HG03045 (cell line): ENCODE measurements around the gene TMEM243.
"Not testable (repeated sequence)": the region's sequence is repeated elsewhere in the genome, so short reads cannot be mapped to it uniquely, and the experiment has no call there.

Source experiments
- ATAC-seq: cut with Tn5 transposase; IDR thresholded peaks from one replicate; pipeline ENCODE4 v1.9.1; 2021; ENCODE audit warnings: mild to moderate bottlenecking, moderate library complexity; ENCODE audit not compliant: unreplicated experiment

TMEM243 gene

DNA sequence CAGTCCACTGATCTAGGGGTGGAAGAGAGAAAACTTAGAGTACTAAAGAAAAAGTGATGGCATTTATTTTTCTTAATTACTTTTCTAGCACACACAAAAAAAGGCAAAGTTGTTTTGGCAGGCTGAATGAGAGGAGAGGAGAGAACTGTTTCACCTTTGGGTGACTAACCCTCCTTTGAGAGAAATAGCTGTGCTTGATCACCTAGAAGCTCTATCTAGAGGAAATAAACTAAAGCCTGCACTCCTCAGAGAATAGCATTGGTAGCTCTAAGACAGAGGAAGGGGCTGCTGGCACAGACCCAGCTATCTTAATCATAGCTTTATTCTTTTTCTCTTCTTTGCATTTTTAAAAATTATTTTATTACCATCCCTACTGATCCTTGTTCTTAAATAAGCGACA is 6.3 kb downstream of the TMEM243 start:
- no peak for ATAC-seq

DNA sequence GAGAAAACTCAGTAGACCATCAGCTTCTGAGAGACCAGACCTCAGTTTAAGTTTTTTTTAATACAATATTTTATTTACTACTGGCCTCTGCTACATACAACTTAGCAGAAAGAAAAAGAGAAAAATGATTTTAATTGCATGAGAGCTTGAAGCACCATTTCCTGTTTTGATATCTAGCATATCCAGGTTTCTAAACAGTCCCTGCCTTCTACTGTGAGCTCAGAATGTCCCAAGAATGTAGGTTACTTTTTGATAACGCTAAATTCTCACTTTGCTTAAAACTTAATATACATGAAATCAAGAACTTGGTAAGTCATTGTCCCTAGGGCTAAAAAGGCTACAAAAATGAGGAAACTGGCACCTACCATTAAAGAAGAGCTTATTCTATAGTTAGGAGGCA is 7.0 kb downstream of the TMEM243 start:
- ATAC-seq, result no peak

DNA sequence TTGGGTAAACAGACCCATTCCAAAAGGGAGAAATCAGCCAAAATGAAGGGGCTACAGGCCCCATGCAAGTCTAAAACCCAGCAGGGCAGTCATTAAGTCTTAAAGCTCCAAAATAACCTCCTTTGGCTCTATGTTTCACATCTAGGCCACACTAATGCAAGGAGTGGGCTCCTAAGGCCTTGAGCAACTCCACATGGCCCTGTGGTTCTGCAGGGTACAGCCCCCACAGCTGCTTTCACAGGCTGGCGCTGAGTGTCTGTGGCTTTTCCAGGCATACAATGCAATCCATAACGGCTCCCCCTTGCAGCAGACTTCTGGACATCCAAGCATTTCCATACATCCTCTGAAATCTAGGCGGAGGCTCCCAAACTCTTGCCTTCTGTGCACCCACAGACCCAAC is 9.0 kb downstream of the TMEM243 start:
- no peak for ATAC-seq

DNA sequence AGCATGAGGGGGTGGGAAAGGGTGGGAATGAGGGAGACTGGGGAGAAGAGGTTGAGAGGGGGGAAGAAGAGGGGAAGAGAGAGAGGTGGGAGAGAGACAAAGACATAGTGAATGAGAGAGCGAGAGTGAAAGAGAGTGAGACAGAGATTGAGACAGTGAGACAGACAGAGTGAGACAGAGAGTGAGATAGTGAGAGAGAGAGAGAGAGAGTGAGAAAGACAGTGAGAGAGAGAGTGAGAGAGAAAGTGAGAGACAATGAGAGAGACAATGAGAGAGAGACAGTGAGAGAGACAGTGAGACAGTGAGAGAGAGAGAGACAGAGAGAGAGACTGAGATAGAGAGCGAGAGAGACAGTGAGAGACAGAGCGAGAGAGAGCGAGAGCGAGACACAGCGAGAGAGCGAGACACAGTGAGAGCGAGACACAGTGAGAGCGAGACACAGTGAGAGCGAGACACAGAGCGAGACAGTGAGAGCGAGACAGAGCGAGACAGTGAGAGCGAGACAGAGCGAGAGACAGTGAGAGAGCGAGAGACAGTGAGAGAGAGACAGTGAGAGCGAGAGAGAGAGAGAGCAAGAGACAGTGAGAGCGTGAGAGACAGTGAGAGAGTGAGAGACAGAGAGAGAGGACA is 10.1 kb downstream of the TMEM243 start:
- ATAC-seq, result no peak

DNA sequence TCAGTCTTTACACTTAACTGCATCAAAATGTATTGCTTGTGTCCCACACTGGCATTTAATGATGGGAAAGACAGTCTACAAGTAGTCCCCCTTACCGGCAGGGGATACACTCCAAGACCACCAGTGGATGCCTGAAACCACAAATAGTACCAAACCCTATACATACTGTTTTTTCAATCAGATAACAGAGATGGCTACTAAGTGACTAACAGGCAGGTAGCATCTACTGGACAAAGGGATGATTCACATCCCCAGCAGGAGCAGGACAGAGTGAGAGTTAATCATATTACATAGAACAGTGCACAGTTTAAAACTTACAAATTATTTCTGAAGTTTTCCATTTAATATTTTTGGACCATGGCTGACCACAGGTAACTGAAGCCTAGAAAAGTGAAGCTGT is 13.2 kb downstream of the TMEM243 start:
- no peak for ATAC-seq

DNA sequence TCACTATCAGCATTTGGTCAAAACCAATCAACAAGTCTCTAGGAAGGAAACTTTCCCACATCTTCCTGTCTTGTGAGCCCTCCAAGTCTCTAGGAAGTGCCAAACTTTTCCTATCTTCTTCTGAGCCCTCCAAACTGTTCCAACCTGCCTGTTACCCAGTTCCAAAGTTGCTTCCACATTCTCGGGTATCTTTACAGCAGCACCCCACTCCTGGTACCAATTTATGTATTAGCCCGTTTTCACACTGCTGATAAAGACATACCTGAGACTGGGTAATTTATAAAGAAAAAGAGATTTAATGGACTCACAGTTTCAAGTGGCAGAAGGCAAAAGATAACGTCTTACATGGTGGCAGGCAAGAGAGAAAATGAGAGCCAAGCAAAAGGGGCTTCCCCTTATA is 13.8 kb downstream of the TMEM243 start:
- ATAC-seq, result not testable (repeated sequence)

DNA sequence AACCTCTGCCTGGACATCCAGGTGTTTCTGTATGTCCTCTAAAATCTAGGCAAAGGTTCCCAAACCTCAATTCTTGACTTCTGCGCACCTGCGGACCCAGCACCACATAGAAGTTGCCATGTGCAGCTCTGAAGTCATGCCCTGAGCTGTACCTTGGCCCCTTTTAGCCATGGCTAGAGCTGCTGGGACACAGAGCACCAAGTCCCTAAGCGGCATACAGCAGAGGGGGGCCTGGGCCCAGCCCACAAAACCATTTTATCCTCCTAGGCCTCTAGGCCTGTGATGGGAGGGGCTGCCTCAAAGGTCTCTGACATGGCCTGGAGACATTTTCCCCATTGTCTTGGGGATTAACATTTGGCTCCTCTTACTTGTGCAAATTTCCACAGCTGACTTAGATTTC is 14.6 kb downstream of the TMEM243 start:
- ATAC-seq, result no peak

DNA sequence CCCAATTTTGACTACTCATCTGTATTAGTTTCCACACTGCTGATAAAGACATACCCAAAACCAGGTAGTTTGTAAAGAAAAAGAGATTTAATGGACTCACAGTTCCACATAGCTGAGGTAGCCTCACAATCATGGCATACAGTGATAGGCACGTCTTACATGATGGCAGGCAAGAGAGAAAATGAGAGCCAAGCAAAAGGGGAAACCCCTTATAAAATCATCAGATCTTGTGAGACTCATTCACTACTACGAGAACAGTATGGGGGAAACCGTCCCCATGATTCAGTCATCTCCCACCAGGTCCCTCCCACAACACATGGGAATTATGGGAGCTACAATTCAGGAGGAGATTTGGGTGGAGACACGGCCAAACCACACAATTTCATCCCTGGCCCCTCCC is 15.6 kb downstream of the TMEM243 start:
- not testable (repeated sequence) for ATAC-seq

DNA sequence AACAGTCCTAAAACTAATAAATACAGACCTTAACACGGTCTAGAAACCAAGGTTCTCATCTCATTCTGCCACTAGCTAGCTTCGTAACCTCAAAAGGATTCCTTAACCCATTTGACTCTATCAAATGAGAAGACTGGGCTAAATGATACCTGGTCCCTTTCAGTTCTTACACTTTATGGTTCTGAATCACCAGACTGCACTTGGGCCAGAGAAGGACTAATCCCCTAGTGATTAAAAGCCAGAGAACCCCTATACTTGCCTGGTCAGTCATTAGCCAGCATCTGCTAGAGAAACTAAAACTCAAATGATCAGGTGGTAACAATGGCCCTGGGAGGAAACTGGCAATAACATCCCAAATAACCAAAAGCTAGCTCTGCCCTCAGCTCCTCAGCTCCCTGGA is 16.8 kb downstream of the TMEM243 start:
- no peak for ATAC-seq

DNA sequence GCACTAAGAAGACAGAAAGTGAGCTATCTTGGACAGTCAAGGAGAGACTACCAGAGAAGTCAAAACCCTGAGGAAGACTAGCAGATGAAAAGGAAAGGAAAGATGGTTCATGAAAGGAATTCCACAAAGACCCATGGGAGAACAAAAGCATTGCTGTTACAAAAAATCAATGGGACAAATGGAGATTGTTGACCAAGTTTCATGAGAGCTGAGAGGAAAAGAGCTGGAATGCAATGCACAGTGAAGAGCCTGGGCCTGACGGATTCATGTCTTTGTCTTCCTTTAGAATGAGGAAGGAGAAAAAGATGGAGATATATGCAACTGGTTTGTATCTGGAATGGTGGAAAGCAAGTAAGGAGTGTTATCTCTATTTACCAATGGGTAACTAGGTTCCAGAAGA is 17.3 kb downstream of the TMEM243 start:
- no peak for ATAC-seq

DNA sequence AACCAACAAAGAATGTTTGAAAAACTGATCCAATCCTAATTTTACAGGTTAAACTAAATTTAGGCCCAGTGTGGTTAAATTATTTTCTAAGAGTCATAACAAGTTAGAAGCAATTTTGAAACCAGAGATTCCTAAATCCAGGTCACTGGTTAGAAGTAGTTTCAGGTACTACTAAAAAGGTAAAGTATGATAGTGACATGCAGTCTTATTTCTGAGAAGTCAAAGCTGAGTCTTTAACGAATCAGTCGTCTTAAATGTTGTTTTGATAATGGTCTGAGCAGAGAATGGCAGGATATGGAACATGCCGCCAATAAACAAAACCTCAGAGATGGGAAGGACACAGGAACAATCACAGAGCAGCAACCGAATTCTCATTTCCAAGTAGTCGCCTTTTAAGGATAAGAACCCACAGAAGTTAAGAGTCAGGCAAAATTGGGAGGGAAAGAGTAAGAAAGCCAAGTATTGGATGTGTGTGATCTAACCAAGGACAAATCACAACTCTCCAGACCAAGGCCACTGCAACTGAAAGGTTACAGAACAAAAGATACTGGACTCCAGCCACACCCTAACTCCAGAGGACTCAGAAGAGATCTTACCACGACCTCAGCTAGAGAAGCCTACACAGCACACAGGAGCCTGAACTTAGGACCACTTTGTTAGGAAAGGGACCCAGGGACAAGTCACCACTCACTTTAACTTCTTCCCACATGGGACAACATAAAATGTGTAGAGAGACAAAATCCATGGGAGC is 19.7 kb downstream of the TMEM243 start:
- no peak for ATAC-seq

DNA sequence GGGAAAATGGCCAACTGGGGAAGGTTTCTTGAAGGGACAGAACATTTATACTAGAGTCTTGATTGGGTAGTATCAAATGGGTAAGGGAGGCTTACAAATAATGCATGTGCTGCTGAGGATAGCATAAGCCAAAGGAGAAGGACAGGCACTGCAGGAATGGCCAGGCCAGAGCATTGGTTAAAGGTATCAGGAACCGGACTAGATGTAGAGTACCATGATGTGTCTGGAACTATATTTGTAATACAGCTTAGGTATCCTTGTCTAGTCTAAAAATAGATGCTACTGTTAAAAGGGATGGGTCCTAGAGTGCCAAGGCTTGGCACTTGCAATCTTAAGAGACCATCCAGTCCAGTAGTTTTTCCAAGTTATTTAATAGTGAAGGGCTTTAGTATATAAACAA is 20.3 kb downstream of the TMEM243 start:
- no peak for ATAC-seq

DNA sequence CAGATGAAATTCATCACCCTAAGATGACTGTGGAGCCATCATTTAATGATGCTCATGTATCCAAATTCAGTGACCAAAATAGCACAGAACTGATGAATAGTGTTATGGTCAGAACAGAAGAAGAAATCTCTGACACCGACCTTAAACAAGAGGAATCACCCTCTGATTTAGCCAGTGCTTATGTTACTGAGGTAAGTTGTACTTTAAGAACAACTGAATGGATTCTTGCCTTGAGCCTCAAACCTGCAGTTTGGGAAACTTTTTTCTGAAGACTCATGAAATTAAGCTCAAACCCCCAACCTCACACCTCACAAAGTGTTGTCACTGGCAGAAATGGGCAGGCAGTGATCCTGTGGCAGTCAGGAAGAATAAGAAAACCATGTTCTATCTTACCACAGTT is 25.6 kb downstream of the TMEM243 start:
- ATAC-seq, result no peak

DNA sequence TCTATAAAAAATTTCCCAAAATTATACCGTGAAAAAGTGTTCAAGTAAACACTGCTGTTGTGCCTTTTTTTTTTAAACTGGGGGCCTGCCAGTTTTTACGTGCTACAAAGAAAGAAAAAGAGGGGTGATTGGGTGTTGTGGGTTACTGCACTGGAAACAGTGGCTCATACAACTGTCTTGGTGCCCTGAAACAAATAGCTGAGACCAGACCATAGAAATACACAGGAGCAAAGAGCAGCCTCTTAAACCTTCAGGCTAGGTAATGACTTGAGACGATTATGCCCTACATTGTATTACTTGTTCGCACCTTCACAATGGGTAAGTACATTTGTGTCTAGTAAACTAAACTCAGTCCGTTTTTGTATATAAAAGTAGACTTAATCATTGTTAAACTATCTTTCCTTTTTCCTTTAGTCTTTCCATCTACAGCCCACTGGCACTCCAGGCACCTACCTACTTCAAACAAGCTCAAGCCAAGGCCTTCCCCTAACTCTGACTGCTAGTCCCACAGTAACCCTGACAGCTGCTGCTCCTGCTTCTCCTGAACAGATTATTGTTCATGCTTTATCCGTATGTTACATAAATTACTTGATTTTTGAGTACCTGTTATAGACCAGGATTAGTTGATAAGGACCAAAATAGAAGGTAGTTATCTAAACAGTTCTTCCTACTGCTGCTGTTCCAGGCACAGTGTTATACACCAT is 26.6 kb downstream of the TMEM243 start:
- no peak for ATAC-seq

DNA sequence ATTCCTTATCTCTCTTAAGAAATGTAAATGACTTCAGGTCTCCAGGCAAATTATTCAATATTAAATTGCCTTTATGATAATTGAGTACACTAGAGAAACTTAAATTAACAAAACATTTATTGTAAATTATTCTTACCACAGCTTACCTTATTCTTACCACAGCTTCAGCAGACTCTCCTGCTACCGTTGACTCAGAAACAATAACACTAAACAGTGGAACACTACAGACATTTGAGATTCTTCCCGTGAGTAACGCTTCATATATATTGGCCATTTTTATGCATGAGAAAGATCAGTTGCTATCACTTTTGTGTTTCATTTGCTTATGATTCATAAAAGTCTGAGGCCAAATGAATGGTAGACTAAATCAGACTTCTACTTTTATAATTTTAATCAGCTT is 28.7 kb downstream of the TMEM243 start:
- no peak for ATAC-seq

DNA sequence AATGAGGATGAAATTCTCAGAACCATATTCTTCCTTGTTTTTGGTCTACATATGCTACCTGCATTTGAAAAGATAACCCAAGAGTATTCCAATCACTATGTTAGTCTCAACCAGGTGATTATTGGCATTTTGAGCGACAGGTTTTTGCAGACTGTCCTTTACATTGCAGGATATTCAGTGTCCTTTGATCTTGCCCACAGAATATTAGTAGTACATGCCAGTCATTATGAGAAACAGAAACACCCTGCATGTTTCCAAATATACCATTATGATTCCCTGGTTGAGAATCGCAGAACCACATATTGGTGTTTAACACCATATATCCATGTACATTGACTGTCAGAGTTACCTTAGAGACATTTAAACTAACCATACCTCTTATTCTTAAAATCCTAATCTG is 30.6 kb downstream of the TMEM243 start:
- ATAC-seq, result no peak

DNA sequence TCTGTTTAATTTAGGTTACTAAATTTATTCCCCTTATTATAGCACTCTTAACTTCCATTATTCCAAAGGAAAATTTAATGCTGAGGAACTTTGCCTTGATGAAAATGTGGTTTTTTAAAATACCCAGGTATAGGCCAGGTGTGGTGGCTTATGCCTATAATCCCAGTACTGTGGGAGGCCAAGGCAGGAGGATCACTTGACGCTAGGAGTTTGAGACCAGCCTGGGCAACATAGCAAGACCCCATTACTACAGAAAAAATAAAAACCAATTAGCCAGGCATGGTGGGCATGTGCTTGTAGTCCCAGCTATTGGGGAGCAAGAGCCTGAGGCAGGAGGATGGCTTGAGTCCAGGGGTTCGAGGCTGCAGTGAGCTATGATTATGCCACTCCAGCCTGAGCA is 32.4 kb downstream of the TMEM243 start:
- ATAC-seq, result no peak

DNA sequence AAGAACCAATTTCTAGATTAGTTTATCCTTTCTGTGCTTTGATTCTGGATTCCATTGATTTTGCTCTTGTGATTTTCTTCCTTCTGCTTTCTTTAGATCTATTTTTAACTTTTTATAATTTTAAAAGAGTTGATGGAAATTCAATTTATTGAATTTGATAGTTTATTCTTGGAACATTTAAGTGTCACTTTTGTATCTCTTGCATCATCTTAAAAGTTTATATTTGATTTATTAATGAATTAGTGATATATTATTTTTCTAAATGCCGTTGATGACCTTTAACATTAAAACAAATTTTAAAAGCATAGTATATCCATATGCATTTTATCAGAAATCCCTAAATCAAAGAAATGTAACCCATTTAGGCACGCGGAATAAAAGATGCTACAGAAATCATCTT is 40.4 kb downstream of the TMEM243 start:
- ATAC-seq, result no peak

DNA sequence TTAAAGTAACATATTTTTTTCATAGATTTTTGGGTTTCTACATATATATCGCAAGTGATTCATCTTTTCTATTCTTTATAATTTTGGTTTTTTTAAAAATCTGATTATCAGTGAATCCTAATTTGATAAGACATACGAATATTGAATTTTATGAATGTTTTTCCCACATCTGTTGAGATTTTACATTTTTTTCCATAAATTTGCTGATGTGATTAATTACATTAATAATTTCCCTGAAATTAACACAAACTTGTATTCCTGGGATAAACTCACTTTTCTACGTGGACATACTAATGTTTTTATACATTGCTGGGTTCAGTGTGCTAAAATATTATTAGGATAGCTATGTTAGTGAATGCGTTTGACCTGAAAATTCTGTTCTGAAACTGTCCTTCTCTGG is 41.2 kb downstream of the TMEM243 start:
- no peak for ATAC-seq

DNA sequence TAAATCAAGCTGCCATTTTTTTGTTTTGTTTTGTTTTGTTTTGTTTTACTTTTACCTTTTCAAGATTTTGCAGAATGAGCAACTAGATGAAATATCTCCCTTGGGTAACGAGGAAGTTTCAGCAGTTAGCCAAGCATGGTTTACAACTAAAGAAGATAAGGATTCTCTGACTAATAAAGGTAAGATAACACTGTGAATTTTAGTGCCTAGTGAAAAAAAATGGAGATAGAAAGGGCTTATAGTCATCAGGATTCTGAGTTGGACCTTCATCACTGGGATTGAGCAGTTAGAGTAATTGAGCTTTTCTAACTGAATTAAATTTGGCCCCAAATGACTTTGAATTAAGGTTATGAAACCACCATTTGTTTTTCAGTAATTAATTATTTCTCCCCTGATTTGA is 46.1 kb downstream of the TMEM243 start:
- no peak for ATAC-seq

DNA sequence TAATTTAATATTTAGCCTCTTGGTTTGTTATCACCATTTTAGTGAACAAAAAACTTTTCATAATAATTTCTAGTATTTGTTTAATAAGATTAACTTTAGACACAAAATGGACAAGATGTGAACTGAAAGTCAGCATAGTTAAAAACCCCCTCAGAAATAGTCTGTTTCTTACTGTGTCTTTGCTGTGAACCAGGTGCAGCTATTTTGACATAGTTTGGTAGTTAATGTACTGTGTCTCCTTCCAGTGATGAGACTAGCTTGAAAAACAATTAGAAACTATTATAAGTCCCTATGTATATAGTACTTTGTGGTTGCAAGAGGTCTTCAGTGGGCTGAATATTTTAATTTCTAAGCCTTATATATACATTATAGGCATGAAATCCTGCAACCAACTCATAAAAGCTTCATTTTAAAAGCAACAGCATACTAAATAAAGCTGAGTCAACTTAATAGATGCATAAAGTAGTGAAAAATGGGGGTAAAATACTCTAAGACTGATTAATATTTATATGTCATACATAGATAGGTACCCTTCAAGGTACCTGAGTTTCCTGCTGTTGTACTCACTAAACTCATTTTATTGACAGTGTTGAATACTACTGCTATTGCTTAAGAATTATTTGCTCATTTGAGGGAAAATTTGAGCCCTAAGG is 48.1 kb downstream of the TMEM243 start:
- no peak for ATAC-seq

DNA sequence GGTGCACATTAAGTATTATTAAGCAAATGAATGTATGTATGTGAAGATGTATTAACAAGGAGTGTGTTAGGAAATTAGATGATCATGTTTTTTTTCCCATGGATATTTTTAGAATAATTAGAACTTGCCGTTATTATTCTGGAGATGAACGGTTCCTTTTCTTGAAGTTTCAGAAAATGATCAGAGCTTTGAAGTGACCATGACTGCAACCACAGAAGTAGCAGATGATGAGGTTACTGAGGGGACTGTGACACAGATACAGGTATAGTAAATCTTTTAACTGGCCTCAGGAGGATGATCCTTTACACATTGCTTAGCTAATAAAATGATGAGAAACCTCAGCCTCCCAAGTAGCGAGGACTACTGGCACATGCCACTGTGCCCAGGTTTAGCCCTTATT is 48.7 kb downstream of the TMEM243 start:
- ATAC-seq, result no peak
